ENCODE data around the gene ANGPTL8. TPM values are rescaled to one million over a fixed set of nuclear protein-coding genes. Genes with fewer than 3 reads are reported as not detected.

ANGPTL8 gene
- total and polyA plus RNA-seq, 9 of the 15 experiments (the other 6 are each of a cell fraction or from before 2014, with no cell fraction given): not detected

GRCh38 chr19:11196406-11197287 lies 42.8 kb upstream of the ANGPTL8 start (continued):
- TF ChIP-seq RBM25 (IDR thresholded peaks at IDR 0.05; ENCODE audit: low read depth, low read length, severe bottlenecking) (peak; percentile 78), SMAD3 (CRISPR knock-in tag; conservative IDR thresholded peaks at IDR 0.05) (no peak), SPI1 (IDR thresholded peaks at IDR 0.05; ENCODE audit: borderline replicate concordance, low read depth, low read length) (no peak), MYNN (IDR thresholded peaks at IDR 0.05) (no peak), MYNN (CRISPR knock-in tag; IDR thresholded peaks at IDR 0.05) (no peak), FOXK1 (CRISPR knock-in tag; IDR thresholded peaks at IDR 0.05; ENCODE audit: borderline replicate concordance) (no peak), NFIC (IDR thresholded peaks at IDR 0.05) (no peak), TFAP4 (CRISPR knock-in tag; IDR thresholded peaks at IDR 0.05; ENCODE audit: borderline replicate concordance) (peak; percentile 34; the same call in 1 of the 2 replicates), HDAC1 (IDR thresholded peaks at IDR 0.05) (peak in 1 of 2 experiments; percentile 73; a peak in 2 of 4 replicates), MEF2D (tag; conservative IDR thresholded peaks at IDR 0.05; ENCODE audit: low read depth) (no peak), RNF2 (IDR thresholded peaks at IDR 0.05) (no peak), ZNF263 (CRISPR knock-in tag; IDR thresholded peaks at IDR 0.05; ENCODE audit: borderline replicate concordance) (no peak), ZNF764 (CRISPR knock-in tag; IDR thresholded peaks at IDR 0.05; ENCODE audit: low read depth) (no peak), MTA2 (IDR thresholded peaks at IDR 0.05; ENCODE audit: low read depth) (no peak), PCBP2 (IDR thresholded peaks at IDR 0.05; ENCODE audit: low read depth, low read length, poor library complexity, severe bottlenecking) (no peak), PYGO2 (tag; IDR thresholded peaks at IDR 0.05) (no peak), NR0B1 (IDR thresholded peaks at IDR 0.05; ENCODE audit: partially characterized antibody) (no peak), SNIP1 (IDR thresholded peaks at IDR 0.05; ENCODE audit: low read depth) (no peak), RBM15 (IDR thresholded peaks at IDR 0.05; ENCODE audit: insufficient read depth, low read length) (no peak), STAT5A (IDR thresholded peaks at IDR 0.05; ENCODE audit: borderline replicate concordance, low read length) (no peak), ARID2 (IDR thresholded peaks at IDR 0.05) (no peak), ZNF592 (IDR thresholded peaks at IDR 0.05) (no peak)

Measured in K562 (cell line).